ENCODE measurements around the gene HS3ST5. TPM values are rescaled to one million over a fixed set of nuclear protein-coding genes. Genes with fewer than 3 reads are reported as not detected.
"Not testable (repeated sequence)": the region's sequence is repeated elsewhere in the genome, so short reads cannot be mapped to it uniquely, and the experiment has no call there.

HS3ST5 gene
- total RNA-seq, 1 experiment from 2014 or later, result 0.55 TPM

DNA sequence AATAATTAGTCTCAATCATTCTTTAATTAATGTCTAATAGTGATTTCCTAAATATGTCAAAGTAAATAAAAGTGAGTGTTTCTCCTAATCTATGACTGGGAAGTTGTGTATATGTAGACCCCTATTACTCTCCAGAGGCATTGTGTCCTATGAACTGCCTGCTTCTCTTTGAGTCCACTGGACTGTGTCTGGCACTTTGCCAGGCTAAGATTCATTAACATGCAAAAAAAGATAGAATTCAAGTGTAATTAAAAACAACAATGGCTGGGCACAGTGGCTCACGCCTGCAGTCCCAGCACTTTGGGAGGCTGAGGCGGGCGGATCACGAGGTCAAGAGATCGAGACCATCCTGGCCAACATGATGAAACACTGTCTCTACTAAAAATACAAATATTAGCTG is 298.3 kb downstream of the HS3ST5 start:
- H3K9me3 ChIP-seq (replicated peaks); H3K27me3 ChIP-seq; H3K4me1 ChIP-seq; H3K36me3 ChIP-seq; H3K4me3 ChIP-seq; DNase-seq; H3K27ac ChIP-seq: not testable (repeated sequence)

DNA sequence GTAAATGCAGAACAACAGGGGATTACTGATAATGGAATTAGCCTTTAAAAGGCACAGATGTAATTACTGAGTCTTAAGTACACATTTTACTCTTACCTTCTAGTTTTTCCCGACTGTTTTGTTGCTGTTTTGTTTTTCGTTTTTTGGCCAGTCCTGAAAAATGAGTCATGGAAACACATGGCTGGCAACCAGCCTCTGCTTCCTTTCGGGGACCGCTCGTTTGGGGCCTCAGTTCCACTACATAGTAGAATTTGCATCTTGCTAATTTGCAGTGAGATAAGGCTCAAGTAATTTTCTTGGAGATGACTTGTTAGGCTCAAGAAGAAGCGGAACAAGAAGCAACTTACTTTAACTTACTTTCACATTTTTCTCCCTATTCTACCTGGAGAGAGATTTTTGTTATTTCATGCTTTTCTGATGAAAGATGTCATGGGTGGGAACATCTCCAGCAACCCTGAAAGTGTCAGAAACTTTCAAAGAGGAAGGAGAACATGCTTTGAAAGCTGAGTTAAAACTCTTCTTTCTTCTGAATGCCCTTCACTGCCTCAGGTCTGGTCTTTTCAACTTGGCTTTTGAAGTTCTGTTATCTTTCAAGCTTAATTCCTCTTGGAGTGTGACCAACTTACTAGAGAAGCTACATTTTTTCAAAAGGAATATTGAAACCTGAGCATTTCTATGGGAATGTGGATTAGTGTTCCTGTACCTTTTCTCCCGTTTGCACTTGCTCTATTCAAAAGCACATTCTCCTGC is 300.4 kb downstream of the HS3ST5 start:
- Histone ChIP-seq H3K27me3 (no peaks in the 10 kb centered on the region), H3K27ac (no peak overlapping the region), H3K9me3 (replicated peaks) (no peaks in the 10 kb centered on the region), H3K4me3 (no peak overlapping the region), H3K4me1 (no peaks in the 10 kb centered on the region), H3K36me3 (no peaks in the 10 kb centered on the region)
- no peak for DNase-seq

DNA sequence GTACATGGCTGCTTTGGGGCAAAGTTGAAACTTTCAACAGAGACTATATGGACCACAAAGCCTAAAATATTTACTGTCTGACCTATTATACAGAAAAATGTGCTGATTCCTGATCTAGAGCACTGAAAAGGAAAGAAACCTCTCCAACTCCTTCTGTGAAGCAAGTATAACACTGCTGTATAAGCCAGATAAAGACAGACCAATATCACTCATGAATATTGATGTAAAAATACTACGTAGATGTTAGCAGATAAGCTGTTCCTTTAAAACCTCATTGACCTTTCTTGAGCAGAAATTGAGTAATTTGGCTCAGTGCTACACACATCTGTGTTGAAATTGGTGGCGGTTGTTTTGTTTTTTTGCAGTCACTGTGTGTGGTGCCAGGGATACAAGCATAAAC is 302.0 kb downstream of the HS3ST5 start:
- H3K36me3 ChIP-seq, result no peaks in the 10 kb centered on the region
- no peaks in the 10 kb centered on the region for H3K27me3 ChIP-seq
- H3K4me1 ChIP-seq, result no peaks in the 10 kb centered on the region
- no peak overlapping the region for H3K4me3 ChIP-seq
- H3K9me3 ChIP-seq (replicated peaks), result peaks cover 1% of the 10 kb centered on the region; the same call in 1 of the 2 replicates
- no peak overlapping the region for H3K27ac ChIP-seq
- no peak for DNase-seq

DNA sequence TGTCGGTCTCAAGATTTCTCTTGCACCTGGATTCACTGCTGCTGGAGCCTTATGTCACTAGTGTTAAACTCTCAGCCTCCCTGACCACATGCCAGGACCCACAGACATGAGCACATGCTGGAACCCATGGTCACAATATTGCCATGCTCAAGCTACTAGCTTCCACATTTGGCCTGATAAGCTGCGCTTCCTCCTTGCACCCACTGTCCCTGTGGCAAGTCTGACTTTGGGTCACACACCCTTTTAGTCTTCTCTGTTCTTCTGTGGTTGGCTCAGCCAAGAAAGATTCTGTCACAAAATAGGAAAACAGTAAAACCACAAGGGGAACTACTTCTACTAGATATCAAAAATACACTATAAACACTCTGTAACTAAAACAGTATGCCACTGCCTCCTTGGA is 303.0 kb downstream of the HS3ST5 start:
- no peak for DNase-seq
- no peaks in the 10 kb centered on the region for H3K4me1 ChIP-seq
- no peak overlapping the region for H3K4me3 ChIP-seq
- H3K36me3 ChIP-seq, result no peaks in the 10 kb centered on the region
- peaks cover 6% of the 10 kb centered on the region; the same call in 1 of the 2 replicates for H3K9me3 ChIP-seq (replicated peaks)
- no peaks in the 10 kb centered on the region for H3K27me3 ChIP-seq
- H3K27ac ChIP-seq, result no peak overlapping the region

DNA sequence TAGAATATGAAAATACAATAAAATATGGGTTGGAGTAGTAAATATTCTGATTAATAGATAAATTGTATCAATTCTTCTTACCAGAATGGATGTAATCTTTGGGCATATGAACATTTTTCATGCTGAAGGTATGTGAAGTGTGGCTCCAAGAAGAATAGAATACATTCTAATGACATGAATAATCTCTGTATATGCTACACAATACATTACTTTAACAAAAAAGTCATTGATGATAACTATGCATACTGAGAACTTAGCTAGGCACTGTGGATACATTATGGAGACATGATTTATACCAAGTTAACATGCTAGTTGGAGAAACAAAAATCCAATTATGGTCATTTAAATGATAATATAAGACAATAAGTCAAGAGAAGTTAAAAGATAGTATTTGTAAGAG is 309.2 kb downstream of the HS3ST5 start:
- no peak for DNase-seq
- Histone ChIP-seq H3K27ac (no peak overlapping the region), H3K27me3 (no peaks in the 10 kb centered on the region), H3K4me3 (no peak overlapping the region), H3K36me3 (no peaks in the 10 kb centered on the region), H3K4me1 (no peaks in the 10 kb centered on the region), H3K9me3 (replicated peaks) (peaks cover 6% of the 10 kb centered on the region; the same call in 1 of the 2 replicates)

DNA sequence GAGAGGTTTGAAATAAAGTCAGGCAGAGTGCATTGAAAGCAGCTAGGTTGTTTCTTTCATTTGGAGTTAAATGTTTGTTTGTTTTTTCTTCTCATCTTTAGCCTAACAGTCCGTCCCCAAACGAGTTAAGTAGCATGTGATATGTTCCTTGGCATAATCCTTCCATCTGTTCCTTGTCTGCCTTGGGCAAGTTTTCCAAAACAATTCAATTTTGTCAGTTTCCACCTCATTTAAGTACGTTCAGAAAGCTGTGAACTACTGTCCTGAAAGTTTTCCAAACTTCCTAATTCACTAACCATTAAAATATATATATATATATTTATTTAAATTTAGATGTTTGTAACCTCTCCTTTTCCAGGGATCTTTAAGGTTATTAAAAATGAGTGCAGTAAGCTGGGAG is 310.1 kb downstream of the HS3ST5 start:
- Histone ChIP-seq H3K36me3 (no peaks in the 10 kb centered on the region), H3K4me3 (no peak overlapping the region), H3K27ac (no peak overlapping the region), H3K27me3 (no peaks in the 10 kb centered on the region), H3K9me3 (replicated peaks) (peaks cover 6% of the 10 kb centered on the region; the same call in 1 of the 2 replicates), H3K4me1 (no peaks in the 10 kb centered on the region)
- no peak for DNase-seq

DNA sequence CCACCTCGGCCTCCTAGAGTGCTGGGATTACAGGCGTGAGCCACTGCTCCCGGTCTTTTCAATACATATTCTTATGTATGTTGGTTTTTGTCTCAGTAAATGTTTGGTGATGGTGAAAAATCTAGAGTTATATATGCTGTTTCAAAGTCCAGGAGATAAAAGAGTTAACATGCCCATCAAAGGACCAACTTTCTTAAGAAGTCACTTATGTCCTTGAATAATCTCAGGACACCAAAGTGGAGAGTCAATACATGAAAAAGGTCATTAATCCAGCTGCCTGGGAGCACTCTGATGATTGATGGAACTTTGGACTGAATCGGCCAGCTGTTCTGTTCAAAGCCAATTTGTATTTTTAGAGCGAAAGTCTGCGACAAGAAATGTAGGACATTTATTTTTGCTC is 312.1 kb downstream of the HS3ST5 start:
- Histone ChIP-seq H3K36me3 (no peaks in the 10 kb centered on the region), H3K27me3 (no peaks in the 10 kb centered on the region), H3K9me3 (replicated peaks) (peaks cover 4% of the 10 kb centered on the region; the same call in 1 of the 2 replicates), H3K4me3 (no peak overlapping the region), H3K4me1 (no peaks in the 10 kb centered on the region), H3K27ac (no peak overlapping the region)
- no peak for DNase-seq

DNA sequence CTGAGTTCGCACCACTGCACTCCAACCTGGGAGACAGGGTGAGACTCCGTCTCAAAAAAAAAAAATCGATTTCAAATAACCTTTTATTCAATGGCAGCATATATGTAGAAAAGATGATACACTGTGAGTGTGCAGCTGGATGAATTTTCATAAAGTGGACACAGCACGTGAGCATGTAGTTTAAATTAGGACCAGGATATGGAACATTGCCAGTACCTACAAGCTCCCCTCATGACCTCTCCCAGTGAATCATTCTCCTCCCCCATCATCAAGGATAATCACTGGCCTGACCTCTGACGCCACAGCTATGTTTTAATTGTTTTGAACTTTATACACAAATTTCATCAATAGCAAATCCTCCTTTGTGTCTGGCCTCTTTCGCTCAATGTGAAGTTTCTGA is 318.1 kb downstream of the HS3ST5 start:
- H3K27me3 ChIP-seq, result no peaks in the 10 kb centered on the region
- no peak overlapping the region for H3K27ac ChIP-seq
- no peaks in the 10 kb centered on the region for H3K9me3 ChIP-seq (replicated peaks)
- H3K4me3 ChIP-seq, result no peak overlapping the region
- no peaks in the 10 kb centered on the region for H3K4me1 ChIP-seq
- DNase-seq, result no peak
- no peaks in the 10 kb centered on the region for H3K36me3 ChIP-seq

DNA sequence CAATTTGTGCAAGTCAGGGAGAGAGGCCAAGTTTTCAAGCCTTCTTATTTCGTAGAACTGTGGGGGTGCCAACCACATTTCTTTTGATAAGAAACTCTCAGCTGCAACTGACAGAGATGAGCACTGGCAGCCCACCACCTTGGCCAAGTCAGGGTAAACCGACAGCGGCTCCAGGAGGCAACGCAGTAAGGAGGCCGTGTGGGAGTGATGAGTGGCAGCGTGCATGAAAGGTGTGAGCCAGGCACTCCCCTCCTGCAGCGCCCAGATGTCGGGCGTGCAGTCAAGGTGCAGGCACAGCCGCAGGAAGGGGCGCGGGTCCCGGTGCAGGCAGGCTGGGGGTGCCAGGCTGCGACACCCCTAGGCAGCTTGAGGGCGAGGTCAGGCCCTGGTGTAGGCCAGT is 322.6 kb downstream of the HS3ST5 start:
- H3K27ac ChIP-seq, result no peak overlapping the region
- H3K4me3 ChIP-seq, result no peak overlapping the region
- H3K4me1 ChIP-seq, result peaks cover 16% of the 10 kb centered on the region
- DNase-seq, result no peak
- H3K9me3 ChIP-seq (replicated peaks), result no peaks in the 10 kb centered on the region
- no peaks in the 10 kb centered on the region; the same call in 1 of the 2 replicates for H3K36me3 ChIP-seq
- no peaks in the 10 kb centered on the region for H3K27me3 ChIP-seq

DNA sequence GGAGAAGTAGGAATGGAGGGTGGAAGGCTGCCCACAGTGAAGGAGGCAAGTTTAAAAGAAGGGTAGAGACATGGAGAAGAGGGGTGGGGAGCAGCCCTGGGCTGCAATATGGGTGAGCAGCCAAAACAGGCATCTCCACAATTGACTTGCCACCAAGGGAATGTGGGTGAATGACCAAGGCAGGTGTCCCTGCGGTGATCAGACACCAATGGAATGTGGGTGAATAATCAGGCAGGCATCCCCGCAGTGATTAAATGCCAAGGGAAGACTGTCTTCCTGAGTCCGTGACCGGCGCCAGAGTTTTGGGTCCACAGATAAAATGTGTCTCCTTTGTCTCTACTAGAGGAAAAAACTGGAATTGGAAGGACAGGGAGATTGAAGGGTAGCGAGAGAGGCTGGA is 325.7 kb downstream of the HS3ST5 start:
- Histone ChIP-seq H3K27ac (peak overlapping the region; percentile 99), H3K4me3 (peak overlapping the region; percentile 28), H3K4me1 (peaks cover 16% of the 10 kb centered on the region)
- H3K9me3 ChIP-seq (replicated peaks); H3K36me3 ChIP-seq; H3K27me3 ChIP-seq: not testable (repeated sequence)
- peak; percentile 92 to 95 for DNase-seq

DNA sequence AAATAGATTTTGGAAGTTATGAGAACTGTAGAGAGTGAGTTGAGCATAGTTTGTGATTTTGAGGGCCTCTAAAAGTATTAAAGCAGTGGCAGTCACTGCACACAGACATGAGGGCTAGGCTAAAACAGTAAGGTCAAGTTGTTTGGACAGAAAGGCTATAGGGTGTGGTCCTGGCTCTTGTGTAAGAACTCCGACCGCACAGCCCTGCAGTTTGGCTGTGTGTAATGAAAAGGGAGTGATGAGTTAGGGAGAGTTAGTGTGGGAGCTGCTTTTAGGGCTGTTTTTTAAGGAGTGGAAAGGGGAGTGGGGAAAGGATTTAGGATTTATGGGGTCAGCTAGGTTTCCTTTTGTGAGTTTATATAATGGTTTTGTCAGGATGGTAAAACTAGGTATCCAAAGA is 328.7 kb downstream of the HS3ST5 start:
- H3K27ac ChIP-seq; H3K36me3 ChIP-seq; H3K27me3 ChIP-seq; H3K4me3 ChIP-seq; DNase-seq; H3K9me3 ChIP-seq (replicated peaks): not testable (repeated sequence)
- peaks cover 28% of the 10 kb centered on the region for H3K4me1 ChIP-seq

DNA sequence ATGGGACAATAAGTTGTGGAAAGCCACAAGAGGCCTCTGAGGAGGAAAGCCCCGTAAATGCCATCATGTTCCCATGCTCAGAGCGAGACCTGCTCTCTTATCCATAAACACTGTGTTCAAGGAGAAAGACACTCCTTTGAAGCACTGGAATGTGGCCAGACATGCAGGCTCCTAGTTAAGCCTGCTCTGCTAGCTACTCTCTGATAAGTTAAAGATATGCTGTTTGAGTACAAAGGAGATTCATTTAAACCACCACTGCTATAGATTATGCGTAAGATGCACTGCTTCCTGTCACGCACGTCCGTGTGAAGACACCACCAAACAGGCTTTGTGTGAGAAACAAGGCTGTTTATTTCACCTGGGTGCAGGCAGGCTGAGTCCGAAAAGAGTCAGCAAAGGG is 331.3 kb downstream of the HS3ST5 start:
- DNase-seq, result peak; percentile 17 to 39
- H3K4me3 ChIP-seq, result not testable (repeated sequence)

DNA sequence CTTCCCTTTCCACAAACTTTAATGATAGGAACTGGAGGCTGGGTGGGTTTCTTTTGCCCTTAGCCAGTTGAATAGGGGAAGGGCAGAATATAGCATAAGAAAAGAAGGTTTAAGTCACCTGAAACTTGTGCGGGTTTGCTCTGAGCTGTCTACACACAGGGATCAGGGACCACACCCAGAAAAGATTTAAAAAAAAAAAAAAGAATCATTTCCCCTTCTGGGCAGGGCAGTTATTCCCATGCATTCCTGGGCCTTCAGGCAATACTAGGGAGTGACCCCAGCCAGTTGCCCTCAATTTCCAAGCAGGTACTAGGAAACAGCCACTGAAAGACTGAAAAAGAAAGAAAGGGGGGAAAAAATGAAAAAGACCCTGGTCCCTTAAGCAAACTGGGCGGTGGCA is 332.3 kb downstream of the HS3ST5 start:
- Histone ChIP-seq H3K36me3 (no peaks in the 10 kb centered on the region; the same call in 1 of the 2 replicates), H3K27ac (peak overlapping the region; percentile 46; the same call in 1 of the 2 replicates), H3K27me3 (no peaks in the 10 kb centered on the region), H3K4me1 (peaks cover 31% of the 10 kb centered on the region), H3K4me3 (no peak overlapping the region), H3K9me3 (replicated peaks) (no peaks in the 10 kb centered on the region)
- DNase-seq, result no peak

More for the DNA sequence above, 331.3 kb downstream of the HS3ST5 start:
- H3K36me3 ChIP-seq; H3K9me3 ChIP-seq (replicated peaks); H3K27me3 ChIP-seq: not testable (repeated sequence)
- Histone ChIP-seq H3K27ac (peak overlapping the region; percentile 46; the same call in 1 of the 2 replicates), H3K4me1 (peaks cover 31% of the 10 kb centered on the region)

DNA sequence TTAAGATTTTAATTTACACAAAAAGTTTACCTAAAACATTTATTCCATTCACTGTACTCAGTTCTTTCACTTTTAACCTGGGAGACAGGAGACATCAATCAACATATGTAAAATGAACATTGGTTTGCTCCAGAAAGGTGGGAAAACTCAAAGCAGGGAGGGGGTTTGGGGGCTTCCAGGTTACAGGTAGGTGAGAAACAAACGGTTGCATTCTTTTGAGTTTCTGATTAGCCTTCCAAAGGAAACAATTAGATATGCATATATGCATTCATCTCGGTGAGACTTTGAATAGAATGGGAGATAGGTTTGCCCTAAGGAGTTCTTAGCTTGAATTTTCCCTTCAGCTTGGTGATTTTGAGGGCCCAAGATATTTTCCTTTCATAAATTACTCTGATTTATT is 333.6 kb downstream of the HS3ST5 start:
- no peaks in the 10 kb centered on the region for H3K27me3 ChIP-seq
- DNase-seq, result no peak
- no peak overlapping the region for H3K4me3 ChIP-seq
- H3K9me3 ChIP-seq (replicated peaks), result peaks cover 6% of the 10 kb centered on the region
- H3K36me3 ChIP-seq, result no peaks in the 10 kb centered on the region; the same call in 1 of the 2 replicates
- no peak overlapping the region for H3K27ac ChIP-seq
- peaks cover 31% of the 10 kb centered on the region for H3K4me1 ChIP-seq

DNA sequence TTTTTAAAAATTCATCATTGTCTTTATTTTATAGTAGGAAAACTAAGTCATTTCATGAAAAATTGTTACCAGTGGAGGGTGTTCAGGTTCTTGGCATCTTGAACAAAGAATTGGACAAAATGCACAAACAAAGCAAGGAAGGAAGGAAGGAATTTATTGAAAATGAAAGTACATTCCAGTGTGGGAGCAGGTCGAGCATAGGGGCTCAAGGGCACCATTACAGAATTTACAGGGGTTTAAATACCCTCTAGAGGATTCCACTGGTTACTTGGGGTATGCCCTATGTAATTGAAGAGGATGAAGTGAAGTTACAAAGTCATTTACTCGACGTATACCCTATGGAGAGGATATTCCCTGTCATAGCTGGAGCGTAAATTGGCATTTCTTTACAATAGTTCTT is 334.5 kb downstream of the HS3ST5 start:
- Histone ChIP-seq H3K36me3 (no peaks in the 10 kb centered on the region; the same call in 1 of the 2 replicates), H3K4me1 (peaks cover 31% of the 10 kb centered on the region), H3K9me3 (replicated peaks) (peaks cover 6% of the 10 kb centered on the region), H3K27ac (peak overlapping the region; percentile 19; the same call in 1 of the 2 replicates), H3K27me3 (no peaks in the 10 kb centered on the region), H3K4me3 (no peak overlapping the region)
- DNase-seq, result no peak

DNA sequence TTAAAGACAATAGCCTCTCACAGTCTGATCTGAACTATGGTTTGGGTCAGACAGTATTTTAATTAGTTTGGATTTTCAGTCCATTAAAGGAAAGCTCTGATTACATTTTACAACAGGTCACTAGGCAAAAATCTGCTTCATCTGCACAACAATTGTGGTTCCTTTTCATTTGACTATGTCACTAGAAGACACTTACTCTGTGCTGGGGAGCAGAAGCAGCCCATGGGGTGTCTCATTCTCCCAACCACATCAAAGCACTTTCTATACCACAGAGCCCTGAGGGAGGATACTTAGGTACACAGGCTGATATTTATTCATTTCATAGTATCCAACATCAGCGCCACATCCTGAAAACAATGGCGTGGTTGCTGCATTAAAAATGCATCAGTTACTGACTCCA is 335.3 kb downstream of the HS3ST5 start:
- Histone ChIP-seq H3K27me3 (no peaks in the 10 kb centered on the region), H3K9me3 (replicated peaks) (peaks cover 6% of the 10 kb centered on the region), H3K4me3 (no peak overlapping the region), H3K36me3 (no peaks in the 10 kb centered on the region; the same call in 1 of the 2 replicates), H3K4me1 (peaks cover 31% of the 10 kb centered on the region), H3K27ac (no peak overlapping the region)
- peak; percentile 18 to 44 for DNase-seq

Measured in SJCRH30 (cell line).